Measurements from ENCODE around the gene SUN5.

SUN5 gene

DNA sequence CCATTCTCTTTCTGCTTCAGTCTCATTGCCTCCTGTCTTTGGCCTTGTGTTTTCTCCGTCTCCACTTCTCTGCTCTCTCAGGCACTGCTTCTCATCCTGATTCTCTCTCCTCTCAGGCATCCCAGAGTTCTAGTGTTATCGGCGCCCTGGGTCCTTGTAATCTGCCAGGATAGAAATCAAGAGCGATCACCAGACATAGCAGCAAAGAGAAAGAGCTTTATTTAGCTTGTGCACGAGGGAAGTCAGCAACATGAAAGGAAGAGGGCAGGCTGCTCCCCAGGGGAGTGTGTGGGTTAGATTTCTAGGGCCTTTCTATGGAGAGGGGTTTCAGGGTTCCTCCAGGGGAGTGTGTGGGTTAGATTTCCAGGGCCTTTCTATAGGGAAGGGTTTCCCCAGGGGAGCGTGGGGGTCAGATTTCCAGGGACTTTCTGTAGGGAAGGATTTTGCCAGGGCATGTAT, 32.5 kb downstream of the SUN5 start:
- H3K36me3 ChIP-seq = no peaks in the 10 kb centered on the region
- H3K9me3 ChIP-seq = no peaks in the 10 kb centered on the region
- H3K27ac ChIP-seq = peak overlapping the region; percentile 97
- peak overlapping the region; percentile 57 for H3K4me3 ChIP-seq
- no peak for TF ChIP-seq Cebpa-rat (IDR thresholded peaks at IDR 0.05)
- H3K4me1 ChIP-seq = peaks cover 100% of the 10 kb centered on the region
- H3K27me3 ChIP-seq = no peaks in the 10 kb centered on the region
- H3K9ac ChIP-seq = peak overlapping the region; percentile 82
- no peaks in the 10 kb centered on the region for H4K20me1 ChIP-seq
- H3K4me2 ChIP-seq = peak overlapping the region; percentile 99

DNA sequence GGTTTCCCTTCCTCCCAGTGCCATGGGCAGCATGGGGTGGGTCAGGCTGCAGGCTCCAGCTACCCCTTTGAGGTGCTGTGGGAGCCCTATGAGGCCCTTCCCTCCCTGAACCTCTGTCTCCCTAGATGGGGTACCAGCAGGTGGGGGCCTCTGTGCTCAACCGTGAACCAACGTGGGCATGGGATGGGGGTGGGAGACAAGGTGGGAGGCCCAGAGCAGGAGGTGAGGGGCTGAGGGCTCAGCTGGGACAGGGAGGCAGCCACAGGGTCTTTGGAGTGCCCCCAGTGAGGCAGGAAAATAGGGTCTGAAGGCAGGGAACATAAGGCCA, 33.3 kb downstream of the SUN5 start:
- H3K9ac ChIP-seq = peak overlapping the region; percentile 82

GRCh38 chr20:32970115-32970972, 33.9 kb downstream of the SUN5 start:
- Histone ChIP-seq H3K4me1 (peaks cover 100% of the 10 kb centered on the region), H3K27ac (peak overlapping the region; percentile 97), H3K27me3 (no peaks in the 10 kb centered on the region), H4K20me1 (no peaks in the 10 kb centered on the region), H3K9ac (peak overlapping the region; percentile 82), H3K4me2 (peak overlapping the region; percentile 99), H3K36me3 (no peaks in the 10 kb centered on the region), H3K4me3 (peak overlapping the region; percentile 57; the same call in 1 of the 2 replicates), H3K9me3 (no peaks in the 10 kb centered on the region)
- TF ChIP-seq Cebpa-rat (IDR thresholded peaks at IDR 0.05) = no peak

More for the DNA sequence above, 33.3 kb downstream of the SUN5 start:
- Histone ChIP-seq H3K27ac (peak overlapping the region; percentile 97), H3K4me2 (peak overlapping the region; percentile 99), H3K4me1 (peaks cover 100% of the 10 kb centered on the region), H3K27me3 (no peaks in the 10 kb centered on the region), H3K36me3 (no peaks in the 10 kb centered on the region), H3K4me3 (peak overlapping the region; percentile 57), H3K9me3 (no peaks in the 10 kb centered on the region), H4K20me1 (no peaks in the 10 kb centered on the region)
- no peak for TF ChIP-seq Cebpa-rat (IDR thresholded peaks at IDR 0.05)

DNA sequence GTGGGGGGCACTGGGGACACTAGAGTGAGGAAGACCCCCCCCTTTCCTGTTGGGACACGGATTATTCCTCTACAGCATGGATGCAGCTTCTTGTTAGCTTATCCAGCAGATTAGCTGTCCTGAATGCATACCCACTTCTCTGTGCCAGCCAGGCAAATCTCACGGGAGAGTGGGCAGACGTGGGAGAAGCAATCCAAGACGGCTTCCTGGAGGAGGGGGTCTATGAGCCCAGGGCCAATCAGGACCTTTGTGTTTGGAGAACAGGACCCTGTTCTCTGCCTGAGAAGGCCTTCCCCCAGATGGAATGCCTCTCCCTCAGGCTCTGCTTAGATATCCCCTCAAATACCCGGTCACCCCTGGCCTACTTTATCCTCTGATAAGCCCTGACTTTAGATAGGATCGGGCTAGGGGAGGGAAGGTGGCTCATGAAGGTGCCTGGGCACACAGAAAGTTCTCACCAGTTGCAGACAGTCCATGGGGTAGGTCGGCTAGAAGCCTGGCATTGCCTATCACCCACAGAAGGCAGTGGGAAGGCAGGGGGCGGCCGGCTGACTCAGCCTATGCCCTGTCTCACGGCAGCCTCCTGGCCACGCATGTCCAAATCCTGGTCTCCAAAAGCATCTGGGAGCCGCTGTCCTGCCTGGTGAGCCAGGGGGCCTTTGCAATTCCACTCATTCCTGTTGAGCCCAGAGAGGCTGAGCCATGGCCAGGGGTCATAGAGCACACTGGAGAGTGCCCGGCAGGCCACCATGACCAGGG, 34.7 kb downstream of the SUN5 start:
- H4K20me1 ChIP-seq = no peaks in the 10 kb centered on the region
- H3K36me3 ChIP-seq = no peaks in the 10 kb centered on the region
- peak overlapping the region; percentile 68 for H3K9ac ChIP-seq
- no peak overlapping the region for H3K4me3 ChIP-seq
- H3K9me3 ChIP-seq = no peaks in the 10 kb centered on the region
- peaks cover 96% of the 10 kb centered on the region for H3K4me1 ChIP-seq
- no peak for TF ChIP-seq Cebpa-rat (IDR thresholded peaks at IDR 0.05)
- no peaks in the 10 kb centered on the region for H3K27me3 ChIP-seq
- H3K4me2 ChIP-seq = peak overlapping the region; percentile 99
- peak overlapping the region; percentile 97 for H3K27ac ChIP-seq

DNA sequence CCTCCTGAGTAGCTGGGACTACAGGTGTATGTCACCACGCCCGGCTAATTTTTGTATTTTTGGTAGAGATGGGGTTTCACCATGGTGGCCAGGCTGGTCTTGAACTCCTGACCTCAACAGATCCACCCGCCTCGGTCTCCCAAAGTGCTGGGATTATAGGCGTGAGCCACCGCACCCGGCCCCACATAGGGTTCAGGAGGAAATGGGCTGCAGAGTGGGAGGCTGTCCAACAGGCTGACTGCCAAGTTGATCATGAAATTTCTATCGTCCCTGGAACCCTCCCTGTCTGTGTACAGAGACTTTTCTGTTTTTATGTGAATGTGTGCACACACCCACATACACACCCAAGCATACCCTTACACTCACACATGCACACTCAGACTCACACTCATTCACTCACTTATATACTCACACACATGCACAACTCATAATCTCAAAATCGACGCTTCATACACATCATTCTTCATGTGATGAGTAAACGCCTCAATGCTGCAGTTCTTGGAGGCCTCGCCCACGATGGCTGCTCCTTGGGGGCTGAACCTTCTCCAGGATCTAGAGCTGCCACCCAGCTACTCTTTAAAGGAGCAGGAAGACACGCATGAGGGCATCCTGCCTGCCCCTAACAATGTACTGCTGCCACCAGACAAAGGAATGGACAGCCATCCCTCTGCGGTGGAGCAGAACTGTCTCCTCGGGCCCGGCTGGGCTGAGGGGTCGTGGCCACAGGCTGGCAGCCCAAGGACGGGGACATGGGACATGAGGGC, 35.6 kb downstream of the SUN5 start:
- no peak for TF ChIP-seq Cebpa-rat (IDR thresholded peaks at IDR 0.05)
- Histone ChIP-seq H3K36me3 (no peaks in the 10 kb centered on the region), H3K4me1 (peaks cover 96% of the 10 kb centered on the region), H3K4me2 (peak overlapping the region; percentile 99), H3K27ac (peak overlapping the region; percentile 97), H4K20me1 (no peaks in the 10 kb centered on the region), H3K4me3 (no peak overlapping the region), H3K9me3 (no peaks in the 10 kb centered on the region), H3K27me3 (no peaks in the 10 kb centered on the region), H3K9ac (peak overlapping the region; percentile 68)

GRCh38 chr20:32967961-32968457, 36.2 kb downstream of the SUN5 start:
- Histone ChIP-seq H3K4me3 (no peak overlapping the region), H3K27ac (peak overlapping the region; percentile 97; the same call in 1 of the 2 replicates), H3K9ac (no peak overlapping the region), H3K36me3 (no peaks in the 10 kb centered on the region), H3K27me3 (no peaks in the 10 kb centered on the region), H3K9me3 (no peaks in the 10 kb centered on the region), H3K4me1 (peaks cover 96% of the 10 kb centered on the region), H3K4me2 (peak overlapping the region; percentile 99), H4K20me1 (no peaks in the 10 kb centered on the region)
- TF ChIP-seq Cebpa-rat (IDR thresholded peaks at IDR 0.05) = no peak

GRCh38 chr20:32966881-32967781, 37.1 kb downstream of the SUN5 start:
- no peak overlapping the region for H3K27ac ChIP-seq
- no peaks in the 10 kb centered on the region for H3K27me3 ChIP-seq
- H3K9ac ChIP-seq = no peak overlapping the region
- no peak for TF ChIP-seq Cebpa-rat (IDR thresholded peaks at IDR 0.05)
- H3K4me1 ChIP-seq = peaks cover 88% of the 10 kb centered on the region
- H4K20me1 ChIP-seq = no peaks in the 10 kb centered on the region
- no peak overlapping the region for H3K4me3 ChIP-seq
- no peaks in the 10 kb centered on the region for H3K9me3 ChIP-seq
- H3K36me3 ChIP-seq = no peaks in the 10 kb centered on the region
- H3K4me2 ChIP-seq = peak overlapping the region; percentile 99

GRCh38 chr20:32966382-32966781, 37.9 kb downstream of the SUN5 start:
- Histone ChIP-seq H3K27ac (no peak overlapping the region), H3K27me3 (no peaks in the 10 kb centered on the region)

More at GRCh38 chr20:32966382-32966781, 37.9 kb downstream of the SUN5 start:
- no peak for TF ChIP-seq Cebpa-rat (IDR thresholded peaks at IDR 0.05)
- no peak overlapping the region for H3K9ac ChIP-seq
- H3K36me3 ChIP-seq = no peaks in the 10 kb centered on the region
- H3K4me3 ChIP-seq = no peak overlapping the region
- peak overlapping the region; percentile 99 for H3K4me2 ChIP-seq
- H3K4me1 ChIP-seq = peaks cover 81% of the 10 kb centered on the region
- no peaks in the 10 kb centered on the region for H3K9me3 ChIP-seq
- no peaks in the 10 kb centered on the region for H4K20me1 ChIP-seq

All from BLaER1 (cell line).